GM12873 (cell line): ENCODE measurements around the gene ALOX12B.

Experiments used
- TF ChIP-seq, protein P1 (sequence below): IDR thresholded peaks from 2 replicates; pipeline ENCODE4 v1.5.1; 2012; ENCODE audit warnings: low read depth, mild to moderate bottlenecking, moderate library complexity, low read length, control low read depth; ENCODE audit not compliant: insufficient read depth; ENCODE audit errors: missing control alignments

ALOX12B gene

DNA sequence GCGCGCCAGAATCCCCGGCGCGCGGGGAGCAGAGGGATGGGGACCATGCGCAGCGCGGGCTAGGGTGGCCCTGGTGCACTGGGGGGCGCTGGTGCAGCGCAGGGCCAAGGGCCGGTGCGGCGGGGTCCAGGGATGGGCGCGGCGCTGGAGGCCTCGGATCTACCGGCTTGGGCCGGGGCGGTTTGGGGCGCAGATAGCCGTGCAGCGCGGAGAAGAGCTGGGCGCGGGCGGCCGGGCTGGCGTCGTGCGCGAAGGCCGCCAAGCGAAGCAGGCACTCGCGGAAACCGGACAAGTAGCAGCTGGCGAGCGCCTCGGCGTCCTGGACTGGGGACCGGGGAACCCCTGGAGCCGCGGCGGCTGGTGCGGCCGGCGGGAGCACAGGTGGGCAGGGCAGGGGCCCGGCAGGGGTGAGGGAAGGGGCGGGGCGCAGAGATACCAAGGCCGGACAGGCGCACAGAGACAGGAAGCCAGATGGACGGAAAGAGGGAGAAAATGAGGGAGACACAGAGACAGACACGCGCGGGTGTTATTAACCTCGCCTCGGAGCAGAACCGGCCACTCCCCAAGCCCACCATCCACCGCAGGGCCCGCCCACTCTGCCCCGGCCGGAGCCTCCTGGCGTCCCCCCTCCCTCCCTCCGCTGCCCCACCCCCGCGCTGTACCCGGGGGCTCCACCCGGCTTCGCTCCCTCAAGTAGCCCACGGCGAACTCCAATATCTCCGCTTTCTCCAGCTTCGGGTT lies 34.3 kb upstream of the ALOX12B start:
- TF ChIP-seq, protein P1, sequence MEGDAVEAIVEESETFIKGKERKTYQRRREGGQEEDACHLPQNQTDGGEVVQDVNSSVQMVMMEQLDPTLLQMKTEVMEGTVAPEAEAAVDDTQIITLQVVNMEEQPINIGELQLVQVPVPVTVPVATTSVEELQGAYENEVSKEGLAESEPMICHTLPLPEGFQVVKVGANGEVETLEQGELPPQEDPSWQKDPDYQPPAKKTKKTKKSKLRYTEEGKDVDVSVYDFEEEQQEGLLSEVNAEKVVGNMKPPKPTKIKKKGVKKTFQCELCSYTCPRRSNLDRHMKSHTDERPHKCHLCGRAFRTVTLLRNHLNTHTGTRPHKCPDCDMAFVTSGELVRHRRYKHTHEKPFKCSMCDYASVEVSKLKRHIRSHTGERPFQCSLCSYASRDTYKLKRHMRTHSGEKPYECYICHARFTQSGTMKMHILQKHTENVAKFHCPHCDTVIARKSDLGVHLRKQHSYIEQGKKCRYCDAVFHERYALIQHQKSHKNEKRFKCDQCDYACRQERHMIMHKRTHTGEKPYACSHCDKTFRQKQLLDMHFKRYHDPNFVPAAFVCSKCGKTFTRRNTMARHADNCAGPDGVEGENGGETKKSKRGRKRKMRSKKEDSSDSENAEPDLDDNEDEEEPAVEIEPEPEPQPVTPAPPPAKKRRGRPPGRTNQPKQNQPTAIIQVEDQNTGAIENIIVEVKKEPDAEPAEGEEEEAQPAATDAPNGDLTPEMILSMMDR: peak; percentile 68

DNA sequence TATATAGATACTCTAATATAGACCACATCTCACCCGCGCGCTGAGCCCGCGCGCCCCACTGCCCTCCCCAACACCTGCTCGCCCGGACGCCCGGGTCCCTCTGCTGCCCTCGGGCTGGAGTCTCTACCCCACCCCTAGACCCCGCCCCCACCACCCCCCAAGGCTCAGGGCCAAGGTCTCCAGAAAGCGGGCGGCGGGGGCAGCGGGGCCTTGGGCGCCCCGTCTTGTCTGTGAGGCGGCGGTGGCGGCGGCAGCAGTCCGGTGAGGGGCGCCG lies 33.8 kb upstream of the ALOX12B start:
- TF ChIP-seq, protein P1: no peak

DNA sequence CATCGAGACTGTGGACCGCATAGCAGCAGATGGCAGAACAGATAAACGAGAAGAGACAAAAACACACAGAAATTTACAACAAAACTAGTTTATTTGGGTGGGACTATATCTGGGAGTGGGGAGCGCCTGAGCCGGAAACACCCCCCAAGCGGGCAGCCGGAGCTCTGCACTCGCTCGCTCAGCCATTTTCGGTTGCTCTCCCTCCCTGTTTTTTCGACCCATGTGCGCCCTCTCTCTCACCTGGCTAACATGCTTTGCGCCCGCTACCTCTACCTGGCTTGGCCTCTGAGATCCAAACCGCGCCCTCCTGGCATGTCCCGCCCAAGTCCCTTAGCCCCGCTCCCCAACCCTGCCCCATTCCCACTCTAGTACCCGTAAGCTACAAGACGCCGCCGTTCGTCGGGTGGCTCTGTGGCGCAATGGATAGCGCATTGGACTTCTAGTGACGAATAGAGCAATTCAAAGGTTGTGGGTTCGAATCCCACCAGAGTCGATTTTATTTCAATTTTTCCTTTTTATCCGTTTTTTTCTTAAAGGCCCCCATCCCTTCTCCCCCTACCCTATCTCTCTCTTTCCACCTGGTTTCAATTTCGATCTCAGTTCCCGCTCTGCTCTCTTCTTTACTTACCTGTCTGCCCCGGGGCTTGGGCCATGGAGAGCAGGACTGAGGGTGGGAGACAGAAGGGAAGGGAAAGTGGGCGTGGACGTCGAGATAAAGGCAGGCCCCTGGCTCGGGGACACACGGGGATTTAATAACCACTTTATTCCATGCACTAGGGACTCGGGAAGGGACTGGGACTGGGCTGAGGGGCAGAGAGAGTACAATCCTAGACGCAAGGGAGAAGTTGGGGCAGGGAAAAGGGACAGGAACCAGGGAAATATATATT lies 33.2 kb upstream of the ALOX12B start:
- TF ChIP-seq, protein P1: peak; percentile 61

DNA sequence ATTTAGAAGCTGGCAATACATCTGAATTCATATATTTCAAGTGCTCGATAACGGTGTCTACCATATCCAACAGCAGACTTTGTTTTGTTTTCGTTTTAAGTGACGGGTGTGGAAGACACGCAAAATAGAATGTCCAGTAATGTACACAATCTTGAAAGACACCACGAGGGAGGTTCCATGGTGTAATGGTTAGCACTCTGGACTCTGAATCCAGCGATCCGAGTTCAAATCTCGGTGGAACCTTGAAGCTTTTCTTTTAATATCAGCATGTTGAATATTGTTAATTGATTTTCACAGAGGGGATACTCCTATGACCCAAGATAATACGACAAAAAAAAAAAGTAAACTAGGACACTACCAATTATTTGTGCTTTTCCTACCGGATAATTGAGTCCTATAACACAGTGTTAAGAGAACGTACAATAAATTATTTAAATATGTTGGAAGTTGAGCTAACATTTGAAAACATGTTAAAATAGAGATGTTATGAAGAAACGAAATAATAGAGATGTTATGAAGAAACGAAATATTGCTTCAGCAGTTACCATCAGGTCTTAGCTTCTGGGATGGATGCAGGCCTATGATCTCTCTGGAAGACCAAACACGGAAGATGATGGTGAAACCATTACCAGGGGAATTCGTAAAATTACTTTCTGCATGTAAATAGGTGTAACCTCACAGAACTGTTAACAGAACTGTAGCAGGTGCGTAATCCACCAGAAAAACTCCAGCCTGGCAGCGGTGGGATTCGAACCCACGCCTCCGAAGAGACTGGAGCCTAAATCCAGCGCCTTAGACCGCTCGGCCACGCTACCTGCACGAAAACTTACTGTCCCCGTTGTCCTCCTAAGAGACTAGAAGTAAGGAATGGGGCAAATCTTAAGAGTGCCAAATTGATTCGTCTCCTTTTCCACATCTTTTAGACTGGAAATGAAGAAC lies 32.3 kb upstream of the ALOX12B start:
- TF ChIP-seq, protein P1: no peak

DNA sequence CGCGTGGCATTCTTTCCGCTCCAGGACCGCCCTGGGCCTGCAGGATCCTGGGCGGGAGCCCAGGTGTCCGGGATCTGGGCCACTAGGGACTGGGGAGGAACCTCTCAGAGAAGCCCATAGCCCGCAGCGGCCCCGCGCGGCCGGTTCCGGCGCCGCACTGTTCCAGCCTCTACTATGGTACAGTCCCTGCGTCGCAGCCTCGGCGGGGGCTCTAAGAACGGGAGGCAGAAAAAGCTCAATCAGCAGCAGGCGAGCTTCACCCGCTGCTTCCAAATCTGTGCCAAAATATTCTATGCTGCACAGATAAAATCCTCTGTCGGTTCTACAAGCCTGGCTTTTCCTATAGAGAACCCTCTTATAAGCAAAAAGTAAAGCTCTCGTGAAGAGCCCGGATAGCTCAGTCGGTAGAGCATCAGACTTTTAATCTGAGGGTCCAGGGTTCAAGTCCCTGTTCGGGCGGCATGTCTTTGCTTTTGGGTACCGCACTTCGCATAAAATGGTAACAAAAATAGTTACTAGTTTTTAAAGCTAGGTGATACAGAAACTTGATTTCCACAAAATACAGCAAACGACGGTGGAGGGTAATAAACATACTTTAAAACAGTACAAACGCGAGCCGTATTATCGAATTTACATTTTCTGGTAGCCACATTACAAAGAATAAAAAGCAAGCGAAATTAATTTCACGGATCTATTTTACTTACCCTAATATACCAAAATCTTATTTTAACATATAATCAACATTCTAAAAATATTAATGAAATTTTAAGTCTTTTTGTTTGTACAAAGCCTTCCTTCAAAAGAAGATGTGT lies 31.5 kb upstream of the ALOX12B start:
- TF ChIP-seq, protein P1: peak; percentile 90

DNA sequence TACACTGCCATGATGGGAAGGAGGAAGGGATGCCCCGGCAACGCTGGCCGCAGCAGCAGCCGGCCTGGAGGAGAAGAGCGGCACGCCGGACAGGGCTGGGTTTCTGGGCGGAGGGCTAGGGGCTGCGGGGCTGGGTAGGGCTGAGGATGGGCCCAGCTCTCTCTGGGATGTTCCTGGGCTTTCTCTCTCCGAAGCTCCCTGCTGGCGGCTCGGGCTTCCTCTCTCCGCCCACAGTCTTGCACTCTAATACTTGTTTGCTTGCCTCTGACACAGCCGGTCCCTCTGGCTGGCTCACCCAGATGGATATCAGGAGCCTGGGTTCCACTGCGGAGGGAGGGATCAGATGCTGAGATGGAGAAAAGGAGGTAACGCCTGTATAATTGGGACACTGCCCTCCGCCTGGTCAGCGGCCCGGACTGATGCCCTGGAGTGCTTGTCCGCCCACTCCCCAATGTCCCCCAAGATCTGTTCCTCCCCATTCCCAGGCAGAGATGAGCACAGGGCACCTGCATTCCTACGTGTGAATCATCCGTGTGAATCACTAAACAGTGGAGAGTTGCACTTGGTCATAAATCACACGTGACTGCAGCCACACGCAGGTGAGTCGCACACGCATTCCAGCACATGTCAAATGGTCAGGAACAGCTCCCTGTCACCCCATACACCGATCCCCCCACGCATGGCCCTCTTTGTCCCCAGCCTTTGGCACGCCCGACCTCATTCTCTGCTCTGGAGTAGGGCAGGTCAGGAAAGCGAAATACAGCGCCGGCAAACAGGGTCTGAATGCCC lies 30.7 kb upstream of the ALOX12B start, which contains the start of gene ALOXE3:
ALOXE3 (minus strand) TSS at position 535 of the 789 bp plus-strand sequence; CDS start at position 11, 524 bp downstream.
- TF ChIP-seq, protein P1: no peak
